Tibial nerve (tissue), 4 donors: ENCODE results near the gene SMARCAL1. TPM values are rescaled to one million over a fixed set of nuclear protein-coding genes. Genes with fewer than 3 reads are reported as not detected.
"Not testable (repeated sequence)": the region's sequence is repeated elsewhere in the genome, so short reads cannot be mapped to it uniquely, and the experiment has no call there.

ENCODE experiments used
- DNase-seq, 2 donors: peaks; one replicate each; pipeline ENCODE4 v3.0.0-alpha.2; 2019; ENCODE audit warnings: low spot score in 2 of 2
- H3K27ac ChIP-seq, 4 donors: fragments of 200-600 bp; sonication (generic) in 3 of 4; one replicate each; pipeline ENCODE4 v1.5.1; 2017 to 2019; ENCODE audit warnings: mild to moderate bottlenecking in 1 of 4
- H3K27me3 ChIP-seq, 2 donors: fragments of 200-600 bp; sonication (generic) in 1 of 2; one replicate each; pipeline versions ENCODE4 v1.5.1 to v1.6.0; 2017 to 2019
- H3K36me3 ChIP-seq, 3 donors: fragments of 200-600 bp; sonication (generic); one replicate each; pipeline ENCODE4 v1.5.1; 2018 to 2019
- H3K4me1 ChIP-seq, 4 donors: fragments of 200-600 bp; sonication (generic) in 3 of 4; one replicate each; pipeline ENCODE4 v1.5.1; 2017 to 2019
- H3K4me3 ChIP-seq, 4 donors: fragments of 200-600 bp; sonication (generic) in 3 of 4; one replicate each; pipeline ENCODE4 v1.5.1; 2017 to 2019; ENCODE audit warnings: mild to moderate bottlenecking in 1 of 4, moderate library complexity in 1 of 4
- H3K9me3 ChIP-seq, 4 donors: fragments of 200-600 bp; sonication (generic) in 3 of 4; one replicate each; pipeline ENCODE4 v1.5.1; 2017 to 2019
- EP300 ChIP-seq, 2 donors: sonication (generic); formaldehyde crosslinking; IDR thresholded peaks; one replicate each; pipeline ENCODE4 v1.6.1; 2017; ENCODE audit warnings: antibody characterized with exemption in 2 of 2, mild to moderate bottlenecking in 1 of 2
- POLR2A ChIP-seq, 2 donors: fragments of 450-650 bp; IDR thresholded peaks; one replicate each; pipeline ENCODE4 v1.6.1; 2017; ENCODE audit warnings: antibody characterized with exemption in 2 of 2, mild to moderate bottlenecking in 2 of 2, moderate library complexity in 2 of 2
- WGBS, 2 donors: methylation state at CpG; one replicate each; pipeline ENCODE4 v1.1.5; 2018; 5-methylcytosine and 5-hydroxymethylcytosine counted together
- total RNA-seq, 4 donors: library from RNA; depleted of rRNA; stranded (reverse); fragments of >200 nt; gene quantifications; one replicate each; pipeline ENCODE4 v1.1.0, GENCODE V29; 2016
- TF ChIP-seq, protein P1 (sequence below), 5 experiments: fragments of 200-600 bp in 3 of 5; fragments of 450-650 bp in 2 of 5; sonication (generic) in 3 of 5; IDR thresholded peaks; one replicate each; pipeline ENCODE4 v1.5.1; 2016 to 2019; ENCODE audit warnings: antibody characterized with exemption in 5 of 5, mild to moderate bottlenecking in 3 of 5, moderate library complexity in 2 of 5

SMARCAL1 gene
- total RNA-seq, 4 donors from 2014 or later, result 11.7 to 35.5 (median 27.5) TPM

DNA sequence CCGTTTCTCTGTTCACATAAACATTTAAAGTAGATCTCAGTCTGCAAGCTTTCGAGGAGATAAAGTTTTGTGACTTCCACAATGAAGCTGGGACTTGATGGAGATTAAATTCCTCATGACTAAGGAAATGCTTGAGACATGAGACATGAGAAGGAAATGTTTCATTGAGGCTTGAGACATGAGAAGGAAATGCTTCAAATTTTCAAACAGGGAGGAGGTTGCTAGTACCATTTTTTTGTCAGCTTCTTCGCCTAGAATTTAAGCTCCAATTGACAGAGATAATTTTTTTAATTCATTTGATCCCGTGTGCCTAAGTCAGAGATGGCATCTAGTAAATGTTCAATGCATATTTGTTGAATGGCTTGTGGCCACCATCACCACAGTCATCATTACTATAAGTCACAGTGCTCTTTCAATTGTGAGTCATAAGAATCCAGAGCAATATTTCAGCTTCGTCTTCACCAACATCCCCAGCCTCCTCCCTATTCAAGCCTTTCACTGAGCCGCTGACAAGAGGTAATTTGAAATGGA lies 39.5 kb upstream of the SMARCAL1 start:
- no peak for DNase-seq
- no peak overlapping the region for H3K27ac ChIP-seq
- peaks cover 0 to 18% (median 0%) of the 10 kb centered on the region in 4 donors for H3K4me1 ChIP-seq
- H3K36me3 ChIP-seq, result no peaks in the 10 kb centered on the region
- no peak overlapping the region for H3K4me3 ChIP-seq
- 33 to 36% methylated on average over 6 of the region's 6 CpGs for WGBS, 2 donors
- no peaks in the 10 kb centered on the region for H3K9me3 ChIP-seq
- peaks cover 0 to 61% of the 10 kb centered on the region in 2 donors for H3K27me3 ChIP-seq
- TF ChIP-seq EP300 (IDR thresholded peaks at IDR 0.05) (no peak), POLR2A (IDR thresholded peaks at IDR 0.05) (no peak)
- TF ChIP-seq, protein P1, sequence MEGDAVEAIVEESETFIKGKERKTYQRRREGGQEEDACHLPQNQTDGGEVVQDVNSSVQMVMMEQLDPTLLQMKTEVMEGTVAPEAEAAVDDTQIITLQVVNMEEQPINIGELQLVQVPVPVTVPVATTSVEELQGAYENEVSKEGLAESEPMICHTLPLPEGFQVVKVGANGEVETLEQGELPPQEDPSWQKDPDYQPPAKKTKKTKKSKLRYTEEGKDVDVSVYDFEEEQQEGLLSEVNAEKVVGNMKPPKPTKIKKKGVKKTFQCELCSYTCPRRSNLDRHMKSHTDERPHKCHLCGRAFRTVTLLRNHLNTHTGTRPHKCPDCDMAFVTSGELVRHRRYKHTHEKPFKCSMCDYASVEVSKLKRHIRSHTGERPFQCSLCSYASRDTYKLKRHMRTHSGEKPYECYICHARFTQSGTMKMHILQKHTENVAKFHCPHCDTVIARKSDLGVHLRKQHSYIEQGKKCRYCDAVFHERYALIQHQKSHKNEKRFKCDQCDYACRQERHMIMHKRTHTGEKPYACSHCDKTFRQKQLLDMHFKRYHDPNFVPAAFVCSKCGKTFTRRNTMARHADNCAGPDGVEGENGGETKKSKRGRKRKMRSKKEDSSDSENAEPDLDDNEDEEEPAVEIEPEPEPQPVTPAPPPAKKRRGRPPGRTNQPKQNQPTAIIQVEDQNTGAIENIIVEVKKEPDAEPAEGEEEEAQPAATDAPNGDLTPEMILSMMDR (IDR thresholded peaks at IDR 0.05), result no peak

DNA sequence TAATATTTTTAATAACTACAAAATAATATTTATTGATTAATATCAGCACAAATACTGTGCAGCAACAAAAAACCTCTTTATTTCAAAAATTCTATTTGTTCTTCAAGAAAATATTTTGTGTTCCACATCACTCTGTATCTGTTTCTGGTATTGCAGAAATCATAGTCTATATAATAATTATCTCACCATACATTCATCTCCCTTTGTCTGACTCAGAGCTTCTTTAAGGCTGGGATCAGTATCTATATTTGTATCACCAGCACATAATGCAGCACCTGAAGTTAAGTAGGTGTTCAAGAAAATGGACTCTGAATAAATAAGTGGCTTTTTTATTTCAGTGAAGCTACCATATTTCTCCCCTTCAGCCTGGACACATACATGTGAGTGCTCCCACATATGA lies 38.4 kb upstream of the SMARCAL1 start:
- peaks cover 0 to 18% (median 0%) of the 10 kb centered on the region in 4 donors for H3K4me1 ChIP-seq
- H3K36me3 ChIP-seq, result no peaks in the 10 kb centered on the region
- peaks cover 0 to 50% of the 10 kb centered on the region in 2 donors for H3K27me3 ChIP-seq
- TF ChIP-seq, protein P1 (IDR thresholded peaks at IDR 0.05), result no peak
- TF ChIP-seq EP300 (IDR thresholded peaks at IDR 0.05), result no peak
- TF ChIP-seq POLR2A (IDR thresholded peaks at IDR 0.05), result no peak
- H3K9me3 ChIP-seq, result no peaks in the 10 kb centered on the region
- H3K27ac ChIP-seq, result no peak overlapping the region
- DNase-seq, result no peak
- H3K4me3 ChIP-seq, result no peak overlapping the region

DNA sequence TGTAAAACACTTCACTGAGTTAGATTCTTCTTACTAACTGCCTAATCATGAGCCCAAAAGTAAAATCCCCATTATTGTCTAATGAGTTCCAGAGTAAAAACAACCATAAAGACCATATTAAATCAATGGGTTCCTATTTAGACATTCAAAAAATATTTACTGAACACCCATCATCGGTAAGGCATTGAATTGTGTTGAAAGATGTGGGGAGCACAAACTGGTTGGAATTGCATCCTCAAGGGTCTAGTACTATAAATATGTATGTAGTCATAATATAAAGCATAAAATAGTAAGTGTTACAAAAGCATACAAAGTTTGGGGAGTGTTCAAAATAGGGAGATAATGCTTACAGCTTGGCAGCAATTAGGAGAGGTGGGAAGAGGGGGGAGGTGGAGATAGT lies 37.0 kb upstream of the SMARCAL1 start:
- no peak for DNase-seq
- no peaks in the 10 kb centered on the region for H3K9me3 ChIP-seq
- H3K36me3 ChIP-seq, result no peaks in the 10 kb centered on the region
- no peak for TF ChIP-seq POLR2A (IDR thresholded peaks at IDR 0.05)
- no peak for TF ChIP-seq EP300 (IDR thresholded peaks at IDR 0.05)
- TF ChIP-seq, protein P1 (IDR thresholded peaks at IDR 0.05), result no peak
- H3K27ac ChIP-seq, result no peak overlapping the region
- H3K4me1 ChIP-seq, result peaks cover 0 to 18% (median 0%) of the 10 kb centered on the region in 4 donors
- peaks cover 0 to 37% of the 10 kb centered on the region in 2 donors for H3K27me3 ChIP-seq
- H3K4me3 ChIP-seq, result no peak overlapping the region
- WGBS, 2 donors, result 79 to 93% methylated on average over 1 of the region's 1 CpG

DNA sequence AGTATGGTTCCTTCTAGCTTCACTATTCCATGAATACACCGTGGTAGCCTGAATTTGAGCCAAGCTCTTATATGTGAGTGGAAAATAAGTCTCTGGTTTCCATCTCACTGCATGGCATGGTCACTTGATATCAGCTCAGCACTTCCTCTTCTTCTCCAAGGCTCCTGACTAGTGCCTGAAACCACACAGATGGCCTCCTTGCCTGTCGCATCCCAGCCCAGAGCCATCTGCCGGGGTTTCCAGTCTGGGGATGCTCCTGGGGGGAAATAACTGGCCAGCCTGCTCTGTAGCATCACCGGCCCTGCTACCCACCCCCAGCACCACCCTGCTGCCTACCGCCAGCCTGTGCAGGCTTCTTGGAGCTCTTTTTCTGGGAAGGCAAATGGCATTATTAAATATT lies 32.3 kb upstream of the SMARCAL1 start:
- Histone ChIP-seq H3K27ac (no peak overlapping the region), H3K4me3 (no peak overlapping the region), H3K36me3 (no peaks in the 10 kb centered on the region), H3K4me1 (no peaks in the 10 kb centered on the region), H3K27me3 (no peaks in the 10 kb centered on the region), H3K9me3 (no peaks in the 10 kb centered on the region)
- 85 to 93% methylated on average over 5 of the region's 5 CpGs for WGBS, 2 donors
- no peak for DNase-seq
- TF ChIP-seq POLR2A (IDR thresholded peaks at IDR 0.05) (no peak), EP300 (IDR thresholded peaks at IDR 0.05) (no peak)
- TF ChIP-seq, protein P1 (IDR thresholded peaks at IDR 0.05), result no peak

DNA sequence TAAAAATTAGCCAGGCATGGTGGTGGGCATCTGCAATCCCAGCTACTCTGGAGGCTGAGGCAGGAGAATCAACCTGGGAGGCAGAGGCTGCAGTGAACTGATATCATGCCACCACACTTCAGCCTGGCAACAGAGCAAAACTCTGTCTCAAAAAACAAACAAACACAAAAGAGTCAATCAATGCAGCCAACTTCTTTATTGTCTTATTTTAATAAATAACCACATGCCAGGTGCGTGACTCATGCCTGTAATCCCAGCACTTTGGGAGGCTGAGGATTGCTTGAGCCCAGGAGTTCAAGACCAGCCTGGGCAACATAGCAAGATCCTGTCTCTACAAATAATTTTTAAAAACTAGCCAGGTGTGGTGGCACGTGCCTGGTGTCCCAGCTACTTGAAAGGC lies 27.9 kb upstream of the SMARCAL1 start:
- H3K27ac ChIP-seq, H3K9me3 ChIP-seq, H3K27me3 ChIP-seq, H3K36me3 ChIP-seq, DNase-seq, H3K4me3 ChIP-seq, H3K4me1 ChIP-seq: not testable (repeated sequence)
- 81 to 90% methylated on average over 2 of the region's 2 CpGs for WGBS, 2 donors

DNA sequence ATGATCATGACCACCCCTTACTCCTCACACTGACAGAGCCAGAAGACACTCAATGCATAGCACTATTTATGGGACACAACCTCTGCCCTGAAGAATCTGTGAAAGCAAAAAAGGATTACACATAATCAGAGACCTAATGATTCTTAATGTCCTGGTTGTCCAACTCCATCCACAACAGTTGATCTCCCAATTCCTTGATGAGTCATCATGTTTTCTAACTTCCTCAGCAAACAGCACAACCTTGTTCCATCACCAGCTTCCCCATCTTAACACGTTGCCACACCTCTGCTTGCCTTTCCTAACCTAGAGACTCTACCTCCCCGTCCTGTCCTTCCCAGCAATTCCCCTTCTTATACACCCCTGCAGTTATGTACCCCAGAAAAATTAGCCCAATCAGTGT lies 26.8 kb upstream of the SMARCAL1 start:
- H3K4me1 ChIP-seq, result no peaks in the 10 kb centered on the region
- TF ChIP-seq EP300 (IDR thresholded peaks at IDR 0.05) (no peak), POLR2A (IDR thresholded peaks at IDR 0.05) (no peak)
- TF ChIP-seq, protein P1 (IDR thresholded peaks at IDR 0.05), result no peak
- DNase-seq, result no peak
- 63 to 72% methylated on average over 2 of the region's 2 CpGs for WGBS, 2 donors
- H3K36me3 ChIP-seq, result no peaks in the 10 kb centered on the region
- peaks cover 0 to 5% (median 0%) of the 10 kb centered on the region in 4 donors for H3K9me3 ChIP-seq
- H3K27ac ChIP-seq, result no peak overlapping the region
- H3K4me3 ChIP-seq, result no peak overlapping the region
- H3K27me3 ChIP-seq, result no peaks in the 10 kb centered on the region
